ENCODE data around the gene NFYA.

NFYA gene

DNA sequence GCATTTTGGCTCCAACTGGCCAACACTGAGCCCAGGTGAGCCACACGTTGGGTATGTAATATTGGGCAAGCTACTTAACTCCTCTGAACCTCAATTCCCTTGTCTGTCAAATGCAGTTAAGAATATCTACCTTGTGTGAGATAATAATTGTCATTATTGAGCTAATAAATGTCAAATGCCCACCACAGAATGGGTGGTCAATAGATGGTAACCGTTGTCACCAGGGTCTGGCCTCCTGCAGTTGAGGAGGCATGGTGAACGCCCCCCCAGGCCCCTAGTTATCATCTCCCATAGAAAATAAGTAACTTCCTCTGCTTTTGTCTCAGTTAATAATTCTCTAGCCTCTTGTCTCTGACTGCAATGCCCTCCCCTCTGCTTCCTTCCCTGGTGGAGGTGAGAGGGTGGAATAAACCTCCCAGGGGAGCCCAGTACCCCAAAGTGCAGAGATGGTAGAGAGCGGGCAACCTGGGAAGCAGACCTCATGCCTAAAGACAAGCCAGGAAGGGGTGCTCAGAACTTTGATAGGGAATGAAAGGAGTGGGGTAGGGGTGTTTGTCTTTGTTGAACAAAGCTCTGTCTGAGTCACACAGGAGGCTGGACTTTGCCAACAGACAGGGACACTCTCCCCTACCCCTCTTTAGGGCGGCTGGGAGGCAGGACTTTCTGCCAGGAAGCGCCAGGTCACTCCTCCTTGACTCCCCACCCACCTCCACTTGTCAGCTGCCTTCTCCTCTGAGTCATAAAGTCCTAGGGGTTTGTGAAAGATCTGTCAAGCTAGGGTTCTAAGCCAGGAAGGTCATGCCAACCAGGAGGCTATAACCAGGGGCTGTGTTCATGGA is 32.5 kb upstream of the NFYA start:
- Histone ChIP-seq H3K4me2 (ENCODE audit: low read length) (no peak overlapping the region), H3K9me3 (ENCODE audit: control insufficient read depth, insufficient read depth, low read length) (no peaks in the 10 kb centered on the region), H3K9me2 (replicated peaks; ENCODE audit: control insufficient read depth, low read length) (no peaks in the 10 kb centered on the region), H3K79me2 (ENCODE audit: control insufficient read depth, low read length) (no peaks in the 10 kb centered on the region), H4K20me1 (ENCODE audit: control insufficient read depth, insufficient read depth, low read depth, low read length) (no peaks in the 10 kb centered on the region), H3K4me1 (ENCODE audit: control insufficient read depth, low read length) (peaks cover 4% of the 10 kb centered on the region), H3K27me3 (ENCODE audit: control insufficient read depth, low read length) (0 out of 2 replicates have a peak, but pooled peaks cover 4% of the 10 kb centered on the region), H3K27ac (ENCODE audit: low read depth, low read length) (no peak overlapping the region), H3F3A (ENCODE audit: control insufficient read depth, insufficient read depth) (no peaks in the 10 kb centered on the region), H3K4me3 (ENCODE audit: low read length) (no peak overlapping the region), H3K36me3 (ENCODE audit: control insufficient read depth, low read length) (no peaks in the 10 kb centered on the region)
- TF ChIP-seq EZH2phosphoT487 (IDR thresholded peaks at IDR 0.05; ENCODE audit: borderline replicate concordance, low read length) (no peak), CTCF (IDR thresholded peaks at IDR 0.05; ENCODE audit: low read depth, low read length, poor library complexity, severe bottlenecking) (no peak)

DNA sequence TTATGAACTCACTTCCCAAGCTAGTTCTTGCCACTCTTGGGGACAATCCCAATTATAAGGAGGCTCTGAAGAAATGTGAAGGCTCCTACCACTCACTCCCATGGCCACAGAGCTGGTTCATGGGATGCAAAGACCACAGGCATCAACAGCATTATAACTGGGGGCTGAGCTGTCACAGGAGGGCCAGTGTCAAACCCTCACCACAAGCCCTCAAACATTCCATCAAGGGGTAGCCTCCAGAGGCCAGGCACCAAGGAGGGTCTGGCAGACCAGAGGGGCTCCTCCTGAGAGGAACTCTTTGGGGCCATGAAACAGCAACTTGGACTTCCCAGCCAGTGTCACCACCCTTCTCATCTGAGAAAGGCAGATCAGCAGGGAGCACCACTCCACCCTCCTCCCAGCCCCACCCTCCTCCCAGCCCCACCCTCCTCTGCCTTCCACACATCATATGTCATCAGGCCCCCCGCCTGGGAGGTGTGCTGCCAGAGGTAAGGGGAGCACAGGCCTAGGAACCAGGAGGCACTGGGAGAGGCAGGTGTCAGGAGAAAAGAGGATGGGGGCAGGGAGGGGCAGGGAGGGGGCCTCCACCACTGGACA is 31.7 kb upstream of the NFYA start:
- H3K27me3 ChIP-seq (ENCODE audit: control insufficient read depth, low read length), result 0 out of 2 replicates have a peak, but pooled peaks cover 4% of the 10 kb centered on the region
- no peaks in the 10 kb centered on the region for H3K9me2 ChIP-seq (replicated peaks; ENCODE audit: control insufficient read depth, low read length)
- H3K9me3 ChIP-seq (ENCODE audit: control insufficient read depth, insufficient read depth, low read length), result no peaks in the 10 kb centered on the region
- no peak overlapping the region for H3K4me2 ChIP-seq (ENCODE audit: low read length)
- H3K79me2 ChIP-seq (ENCODE audit: control insufficient read depth, low read length), result no peaks in the 10 kb centered on the region
- no peak for TF ChIP-seq CTCF (IDR thresholded peaks at IDR 0.05; ENCODE audit: low read depth, low read length, poor library complexity, severe bottlenecking)
- no peak for TF ChIP-seq EZH2phosphoT487 (IDR thresholded peaks at IDR 0.05; ENCODE audit: borderline replicate concordance, low read length)
- no peaks in the 10 kb centered on the region for H3F3A ChIP-seq (ENCODE audit: control insufficient read depth, insufficient read depth)
- H3K4me3 ChIP-seq (ENCODE audit: low read length), result no peak overlapping the region
- no peak overlapping the region for H3K27ac ChIP-seq (ENCODE audit: low read depth, low read length)
- no peaks in the 10 kb centered on the region for H3K36me3 ChIP-seq (ENCODE audit: control insufficient read depth, low read length)
- H4K20me1 ChIP-seq (ENCODE audit: control insufficient read depth, insufficient read depth, low read depth, low read length), result no peaks in the 10 kb centered on the region
- peaks cover 4% of the 10 kb centered on the region for H3K4me1 ChIP-seq (ENCODE audit: control insufficient read depth, low read length)

- Histone ChIP-seq H3K4me3 (ENCODE audit: low read length) (no peak within 1 kb of the TSS), H3K27ac (ENCODE audit: low read depth, low read length) (no peak within 1 kb of the TSS), H3K36me3 (ENCODE audit: control insufficient read depth, low read length) (no peaks in the 10 kb centered on the region), H4K20me1 (ENCODE audit: control insufficient read depth, insufficient read depth, low read depth, low read length) (no peaks in the 10 kb centered on the region), H3K4me2 (ENCODE audit: low read length) (no peak within 1 kb of the TSS), H3K79me2 (ENCODE audit: control insufficient read depth, low read length) (no peaks in the 10 kb centered on the region), H3K9me3 (ENCODE audit: control insufficient read depth, insufficient read depth, low read length) (no peaks in the 10 kb centered on the region), H3F3A (ENCODE audit: control insufficient read depth, insufficient read depth) (no peaks in the 10 kb centered on the region), H3K9me2 (replicated peaks; ENCODE audit: control insufficient read depth, low read length) (no peaks in the 10 kb centered on the region), H3K27me3 (ENCODE audit: control insufficient read depth, low read length) (0 out of 2 replicates have a peak, but pooled peaks cover 2% of the 10 kb centered on the region), H3K4me1 (ENCODE audit: control insufficient read depth, low read length) (peaks cover 4% of the 10 kb centered on the region)
- TF ChIP-seq CTCF (IDR thresholded peaks at IDR 0.05; ENCODE audit: low read depth, low read length, poor library complexity, severe bottlenecking) (no peak), EZH2phosphoT487 (IDR thresholded peaks at IDR 0.05; ENCODE audit: borderline replicate concordance, low read length) (no peak)
Measured at GRCh38 chr6:41042226-41043055, 30.3 kb upstream of the NFYA start, which contains the start of gene TSPO2. Gene TSPO2 (plus strand): TSS chr6:41042467. CDS start chr6:41042986, 519 bp downstream.
